HG03045 (cell line): ENCODE measurements around the gene ATP9A.
"Not testable (repeated sequence)": the region's sequence is repeated elsewhere in the genome, so short reads cannot be mapped to it uniquely, and the experiment has no call there.

Source experiments
- ATAC-seq: cut with Tn5 transposase; IDR thresholded peaks from one replicate; pipeline ENCODE4 v1.9.1; 2021; ENCODE audit warnings: mild to moderate bottlenecking, moderate library complexity; ENCODE audit not compliant: unreplicated experiment

The ATP9A gene

DNA sequence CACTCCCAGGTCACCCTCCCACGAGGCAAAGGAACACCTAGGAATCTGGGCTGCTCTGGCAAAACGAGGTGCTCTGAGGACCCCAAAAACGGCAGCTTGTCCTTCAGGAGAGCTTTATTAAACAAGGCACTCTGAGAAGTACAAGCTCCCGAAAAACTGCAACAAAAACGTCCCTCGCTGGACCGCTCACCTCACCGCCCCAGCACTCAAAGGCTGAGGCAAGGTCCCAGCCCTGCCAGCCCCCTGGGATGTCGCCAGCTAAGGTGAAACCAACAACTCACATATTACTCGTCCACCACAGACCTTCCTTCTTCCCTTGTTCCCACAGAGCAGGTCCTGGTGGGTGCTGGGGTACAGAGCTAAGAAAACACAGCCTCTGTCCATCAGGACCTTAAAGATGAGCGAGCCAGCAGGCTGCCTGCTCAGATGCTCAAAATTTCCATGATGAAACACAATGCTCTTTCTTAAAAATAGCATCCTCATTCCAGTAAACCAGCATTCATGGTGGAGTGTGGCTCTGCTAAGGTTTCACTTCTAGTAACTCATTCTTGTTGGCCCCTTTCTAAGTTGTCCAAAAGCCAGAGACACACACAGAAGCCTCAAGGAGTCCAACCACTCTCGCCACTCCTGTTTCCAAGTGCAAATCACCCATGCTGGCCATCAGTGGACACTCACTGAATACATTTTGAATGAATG lies 35.9 kb downstream of the ATP9A start:
- ATAC-seq, result no peak

- ATAC-seq, result no peak
Measured at GRCh38 chr20:51731731-51732095, 36.5 kb downstream of the ATP9A start.

DNA sequence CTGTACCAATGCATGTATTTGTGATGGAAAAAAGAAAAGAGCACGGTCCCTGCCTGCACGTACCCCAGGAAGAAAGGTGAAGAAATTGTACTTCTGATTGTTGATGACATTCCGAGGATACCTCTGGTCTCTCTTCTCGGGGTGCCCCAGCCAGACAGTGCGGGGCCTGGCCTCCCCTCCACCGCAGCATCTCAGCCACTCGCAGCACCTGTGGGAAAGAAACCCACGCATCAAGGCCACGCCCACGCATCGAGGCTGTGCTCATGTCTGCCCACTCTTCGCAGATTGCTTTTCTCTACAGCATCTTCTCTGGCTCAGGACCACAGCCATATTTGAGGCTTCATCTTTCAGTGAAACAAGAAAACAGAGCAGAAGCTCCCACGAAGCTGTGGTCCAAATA lies 38.4 kb downstream of the ATP9A start:
- ATAC-seq, result no peak

DNA sequence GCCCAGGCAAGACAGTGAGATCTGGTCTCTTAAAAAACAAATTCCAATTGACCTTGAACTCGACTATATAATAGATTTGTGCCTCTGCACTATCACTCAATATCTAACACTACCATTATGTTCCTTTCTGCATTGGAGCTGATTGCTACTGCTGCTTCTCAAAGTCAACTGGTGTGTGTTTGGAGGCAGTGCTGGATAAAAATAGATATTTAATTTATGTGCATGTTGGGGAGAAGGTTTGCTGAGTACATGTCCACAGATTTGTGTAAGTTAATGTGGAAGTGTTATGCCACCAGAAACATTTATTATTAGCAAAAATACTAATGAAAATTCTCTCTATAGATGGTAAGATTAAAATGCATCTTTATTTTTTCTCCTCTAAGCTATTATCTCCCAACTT lies 39.5 kb downstream of the ATP9A start:
- ATAC-seq, result no peak

- ATAC-seq, result no peak
Measured at GRCh38 chr20:51727872-51728271, 40.3 kb downstream of the ATP9A start.

DNA sequence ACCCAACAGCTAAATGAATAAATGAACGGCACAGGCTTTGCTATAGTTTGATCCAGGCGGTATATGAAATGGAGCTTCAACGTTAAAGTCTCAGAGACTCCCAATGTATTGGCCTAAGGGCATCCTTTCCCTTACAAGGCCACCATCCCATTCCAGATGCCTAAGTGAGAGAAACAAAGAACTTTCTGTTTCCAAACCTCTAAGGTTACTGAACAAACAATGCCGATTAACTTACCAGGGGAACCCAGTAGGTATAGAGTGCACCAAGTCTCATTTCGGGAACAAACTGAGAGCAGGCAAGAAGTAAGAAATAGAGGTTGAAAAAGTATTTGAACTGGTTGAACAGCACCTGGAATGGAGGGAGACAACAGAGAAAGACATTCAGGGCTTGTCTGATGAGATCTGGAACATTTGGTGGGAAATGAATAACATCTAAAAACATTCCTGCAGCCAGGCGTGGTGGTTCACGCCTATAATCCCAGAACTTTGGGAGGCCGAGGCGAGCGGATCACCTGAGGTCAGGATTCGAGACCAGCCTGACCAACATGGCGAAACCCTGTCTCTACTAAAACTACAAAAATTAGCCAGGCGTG lies 42.5 kb downstream of the ATP9A start:
- no peak for ATAC-seq

- not testable (repeated sequence) for ATAC-seq
Measured at GRCh38 chr20:51723026-51723425, 45.2 kb downstream of the ATP9A start.

DNA sequence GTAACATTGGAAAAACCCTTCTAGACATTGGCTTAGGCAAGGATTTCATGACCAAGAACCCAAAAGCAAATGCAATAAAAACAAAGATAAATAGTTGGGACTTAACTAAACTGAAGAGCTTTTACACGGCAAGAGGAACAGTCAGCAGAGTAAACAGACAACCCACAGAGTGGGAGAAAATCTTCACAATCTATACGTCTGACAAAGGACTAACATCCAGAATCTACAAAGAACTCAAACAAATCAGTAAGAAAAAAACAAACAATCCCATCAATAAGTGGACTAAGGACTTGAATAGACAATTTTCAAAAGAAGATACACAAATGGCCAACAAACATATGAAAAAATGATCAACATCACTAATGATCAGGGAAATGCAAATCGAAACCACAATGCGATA lies 45.9 kb downstream of the ATP9A start:
- ATAC-seq, result not testable (repeated sequence)

- no peak for ATAC-seq
Measured at GRCh38 chr20:51720854-51721253, 47.3 kb downstream of the ATP9A start.

GRCh38 chr20:51720384-51720783 lies 47.8 kb downstream of the ATP9A start:
- ATAC-seq, result no peak

GRCh38 chr20:51715856-51716185 lies 52.4 kb downstream of the ATP9A start:
- no peak for ATAC-seq

DNA sequence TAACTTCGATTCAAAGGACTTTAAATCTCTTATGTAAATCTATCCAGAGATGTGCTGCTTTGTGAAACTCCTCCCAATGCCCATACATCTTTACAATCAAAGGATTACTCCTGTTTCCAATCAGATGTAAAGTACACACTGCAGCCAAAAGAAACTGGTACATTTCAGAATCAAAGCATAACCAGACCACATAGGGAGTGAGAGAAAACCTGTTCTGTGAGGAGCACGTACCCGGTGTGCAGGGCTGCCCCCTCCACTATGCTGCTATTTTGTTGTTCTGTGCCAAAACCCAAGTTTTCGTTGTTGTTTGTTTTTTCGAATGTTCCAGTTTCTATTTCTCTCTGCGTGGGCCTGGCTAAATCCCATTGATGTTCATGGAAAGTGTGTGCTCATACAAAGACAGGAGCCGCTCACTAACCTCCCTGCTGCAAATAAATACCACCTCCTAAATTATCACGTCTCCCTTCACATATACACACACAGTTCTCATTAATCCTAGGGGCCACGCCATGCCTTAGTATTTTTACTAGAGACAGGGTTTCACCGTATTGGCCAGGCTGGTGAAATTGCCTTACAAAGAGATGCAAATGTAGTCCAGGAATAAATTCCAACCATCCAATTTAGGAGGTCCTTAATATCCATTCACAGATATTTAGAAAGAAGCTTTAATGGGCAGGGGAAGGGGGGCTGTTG lies 52.9 kb downstream of the ATP9A start:
- ATAC-seq, result no peak

GRCh38 chr20:51713213-51713598 lies 55.0 kb downstream of the ATP9A start:
- ATAC-seq, result no peak

DNA sequence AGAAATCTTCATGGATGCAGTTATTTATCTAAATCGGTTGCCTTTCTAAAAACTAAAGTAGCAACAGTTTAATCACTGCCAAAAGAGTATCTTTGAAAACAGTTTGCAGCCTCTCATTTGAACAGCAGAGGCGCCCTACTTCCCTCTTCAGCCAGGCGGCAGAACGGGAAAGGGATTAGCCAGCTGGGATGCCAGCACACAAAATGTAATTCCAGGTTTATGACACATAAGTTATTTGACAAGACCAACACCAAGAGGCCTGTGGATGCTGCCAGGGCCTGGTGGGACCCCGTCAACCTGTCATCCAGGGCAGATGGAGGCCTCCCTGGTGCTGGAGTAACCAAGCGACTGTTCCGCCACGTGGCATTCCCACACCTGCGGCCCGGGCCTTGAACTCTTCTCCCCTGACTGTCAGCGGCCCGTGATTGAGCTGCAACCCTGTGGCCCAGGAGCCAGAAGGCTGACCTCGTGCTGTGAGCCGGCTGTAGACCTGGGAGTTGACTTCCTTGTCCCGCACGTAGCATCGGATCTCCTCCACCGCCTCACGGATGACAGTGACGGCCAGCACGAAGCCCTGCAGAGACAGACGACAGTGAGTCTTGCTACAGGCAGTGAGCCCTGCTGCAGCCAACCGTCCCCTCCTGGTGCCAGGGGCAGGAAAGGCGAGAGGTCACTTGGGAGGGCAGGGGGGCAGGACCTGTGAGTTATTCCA lies 55.5 kb downstream of the ATP9A start:
- ATAC-seq, result no peak

GRCh38 chr20:51711426-51711825 lies 56.8 kb downstream of the ATP9A start:
- no peak for ATAC-seq

DNA sequence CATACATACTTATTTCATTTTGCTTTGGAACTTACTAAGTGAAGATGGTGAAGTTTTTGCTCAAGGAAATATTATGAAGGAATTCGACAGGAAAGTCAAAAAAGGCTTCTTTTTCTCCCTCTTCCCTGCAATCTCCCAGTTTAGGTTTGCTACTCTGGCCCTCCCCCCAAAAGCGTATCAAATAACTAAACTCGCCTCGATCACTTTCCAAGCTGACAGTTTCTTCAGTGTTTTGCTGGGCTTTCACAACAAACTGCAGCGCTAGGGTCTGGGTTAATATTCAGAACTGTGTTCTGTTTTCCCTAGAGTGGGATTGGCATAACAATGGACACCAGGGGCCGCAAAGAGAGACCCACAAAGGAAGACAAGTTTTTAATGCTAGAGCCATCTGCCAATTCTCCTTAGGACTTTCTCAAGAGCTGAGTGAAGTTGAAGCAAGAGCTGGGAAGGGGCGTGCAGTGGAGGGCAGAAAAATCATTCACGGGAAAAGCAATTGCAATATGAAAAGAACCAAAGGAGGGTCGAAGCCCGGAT lies 57.8 kb downstream of the ATP9A start:
- ATAC-seq, result no peak

DNA sequence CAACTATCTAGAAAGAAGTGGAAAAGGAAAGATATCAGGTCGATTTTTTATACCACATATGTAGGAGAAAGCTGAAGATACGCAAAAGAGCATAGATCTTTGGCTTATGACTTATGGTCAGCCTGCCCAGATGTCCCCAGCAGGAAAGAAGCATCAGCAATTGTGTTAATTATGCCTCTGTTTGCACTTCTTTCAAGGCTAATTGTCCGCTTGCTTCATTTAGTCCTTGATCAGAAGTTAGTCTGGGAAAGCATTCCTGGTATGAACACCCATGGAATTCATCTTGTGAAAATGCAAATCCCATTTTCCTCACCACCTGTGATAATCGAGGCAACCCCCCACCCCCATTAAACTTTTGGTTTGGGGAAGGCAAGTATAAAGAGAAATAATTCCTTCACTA lies 62.8 kb downstream of the ATP9A start:
- no peak for ATAC-seq

GRCh38 chr20:51703400-51704287 lies 64.5 kb downstream of the ATP9A start:
- no peak for ATAC-seq

GRCh38 chr20:51702556-51702955 lies 65.6 kb downstream of the ATP9A start:
- ATAC-seq, result no peak

DNA sequence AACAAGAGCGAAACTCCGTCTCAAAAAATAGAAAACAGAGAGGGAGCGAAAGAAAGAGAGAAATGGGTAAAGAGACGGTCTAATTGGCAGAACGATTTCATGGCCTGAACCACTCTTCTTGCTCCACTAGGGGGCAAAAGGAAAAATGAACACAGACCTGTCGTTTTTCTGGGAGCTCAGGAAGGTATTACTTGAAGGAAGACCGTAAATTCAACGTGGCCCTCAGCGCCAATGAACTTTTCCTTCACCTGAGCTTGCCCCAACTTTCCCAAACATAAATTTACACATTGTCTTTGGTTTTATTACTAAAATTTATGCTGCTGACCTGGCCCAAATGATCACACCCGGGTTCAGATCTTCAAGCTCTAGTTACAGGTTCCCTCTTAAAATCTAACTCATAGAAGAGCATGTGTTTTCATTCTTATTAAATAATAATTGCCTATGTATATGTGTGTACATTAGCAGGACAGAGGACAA lies 67.3 kb downstream of the ATP9A start:
- no peak for ATAC-seq

- ATAC-seq, result no peak
Measured at GRCh38 chr20:51698252-51698651, 69.9 kb downstream of the ATP9A start.
